GM18499 (cell line): ENCODE measurements around the gene ARFRP1.

Experiments used
- ATAC-seq: cut with Tn5 transposase; IDR thresholded peaks from one replicate; pipeline ENCODE4 v1.9.1; 2021; ENCODE audit warnings: moderate number of reproducible peaks; ENCODE audit not compliant: insufficient read depth, unreplicated experiment

Gene ARFRP1

DNA sequence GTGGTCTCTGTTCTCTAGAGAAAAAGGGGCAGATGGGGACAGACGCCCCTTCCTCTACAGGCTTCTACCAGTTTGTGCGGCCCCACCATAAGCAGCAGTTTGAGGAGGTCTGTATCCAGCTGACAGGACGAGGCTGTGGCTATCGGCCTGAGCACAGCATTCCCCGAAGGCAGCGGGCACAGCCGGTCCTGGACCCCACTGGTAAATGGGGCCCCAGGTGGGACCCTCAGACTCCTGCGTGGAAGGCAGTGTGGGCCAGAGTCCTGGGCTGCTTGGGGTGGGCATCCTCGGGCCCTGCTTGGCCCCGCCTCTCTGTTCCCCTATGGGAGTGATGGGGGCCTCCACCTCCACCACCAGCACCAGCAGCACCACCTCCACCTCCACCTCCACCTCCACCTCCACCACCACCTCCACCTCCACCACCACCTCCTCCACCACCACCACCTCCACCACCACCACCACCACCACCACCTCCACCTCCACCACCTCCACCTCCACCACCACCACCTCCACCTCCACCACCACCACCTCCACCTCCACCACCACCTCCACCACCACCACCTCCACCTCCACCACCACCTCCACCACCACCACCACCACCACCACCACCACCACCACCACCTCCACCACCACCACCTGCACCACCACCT lies 14.6 kb downstream of the ARFRP1 start:
- no peak for ATAC-seq

GRCh38 chr20:63692436-63693082 lies 15.2 kb downstream of the ARFRP1 start:
- ATAC-seq = no peak

- no peak for ATAC-seq
These were observed 15.9 kb downstream of the ARFRP1 start for GRCh38 chr20:63691711-63692435.

GRCh38 chr20:63690898-63691710 lies 16.7 kb downstream of the ARFRP1 start:
- ATAC-seq = no peak

GRCh38 chr20:63690003-63690897 lies 17.5 kb downstream of the ARFRP1 start:
- no peak for ATAC-seq

- no peak for ATAC-seq
These were observed 18.5 kb downstream of the ARFRP1 start for GRCh38 chr20:63689046-63690002.

DNA sequence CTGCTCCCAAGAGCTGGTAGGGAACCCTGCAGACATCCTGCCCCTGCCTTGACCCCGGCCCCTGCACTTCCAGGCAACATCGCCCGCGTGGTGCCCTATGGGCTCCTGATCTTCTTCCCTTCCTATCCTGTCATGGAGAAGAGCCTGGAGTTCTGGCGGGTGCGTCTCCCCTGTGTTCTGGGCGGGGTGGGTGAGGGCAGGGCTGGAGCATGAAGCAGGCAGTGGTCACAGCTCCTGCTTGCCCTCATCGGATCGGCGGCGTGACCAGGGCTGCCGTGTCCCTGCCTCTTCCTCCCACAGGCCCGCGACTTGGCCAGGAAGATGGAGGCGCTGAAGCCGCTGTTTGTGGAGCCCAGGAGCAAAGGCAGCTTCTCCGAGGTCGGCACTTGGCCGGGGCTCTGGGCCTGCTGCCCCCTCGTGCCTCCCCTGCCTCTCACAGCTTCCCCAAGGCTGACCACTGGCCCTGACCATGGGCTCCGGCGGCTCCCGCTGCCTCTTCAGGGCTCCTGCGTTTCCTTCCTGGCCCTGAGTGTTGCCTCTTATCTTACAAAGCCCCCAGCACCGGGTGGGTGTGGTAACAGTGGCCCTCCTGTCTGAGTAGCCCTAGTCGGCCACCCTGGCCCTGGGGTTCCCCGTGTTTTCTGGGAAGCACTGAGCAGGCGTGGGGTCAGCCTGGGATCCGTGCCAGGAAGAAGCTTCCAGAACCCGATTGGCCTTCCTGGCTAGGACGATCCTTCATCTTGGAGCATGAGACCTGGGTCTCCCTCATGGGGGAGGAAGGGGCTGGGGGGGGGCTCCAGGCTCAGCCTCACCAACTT lies 19.3 kb downstream of the ARFRP1 start:
- no peak for ATAC-seq

- ATAC-seq = no peak
These were observed 20.2 kb downstream of the ARFRP1 start for GRCh38 chr20:63687419-63688178.

- no peak for ATAC-seq
These were observed 21.1 kb downstream of the ARFRP1 start for GRCh38 chr20:63686492-63687321.

GRCh38 chr20:63686094-63686491 lies 21.7 kb downstream of the ARFRP1 start:
- ATAC-seq = no peak

- ATAC-seq = no peak
These were observed 22.3 kb downstream of the ARFRP1 start for GRCh38 chr20:63685269-63686026.

DNA sequence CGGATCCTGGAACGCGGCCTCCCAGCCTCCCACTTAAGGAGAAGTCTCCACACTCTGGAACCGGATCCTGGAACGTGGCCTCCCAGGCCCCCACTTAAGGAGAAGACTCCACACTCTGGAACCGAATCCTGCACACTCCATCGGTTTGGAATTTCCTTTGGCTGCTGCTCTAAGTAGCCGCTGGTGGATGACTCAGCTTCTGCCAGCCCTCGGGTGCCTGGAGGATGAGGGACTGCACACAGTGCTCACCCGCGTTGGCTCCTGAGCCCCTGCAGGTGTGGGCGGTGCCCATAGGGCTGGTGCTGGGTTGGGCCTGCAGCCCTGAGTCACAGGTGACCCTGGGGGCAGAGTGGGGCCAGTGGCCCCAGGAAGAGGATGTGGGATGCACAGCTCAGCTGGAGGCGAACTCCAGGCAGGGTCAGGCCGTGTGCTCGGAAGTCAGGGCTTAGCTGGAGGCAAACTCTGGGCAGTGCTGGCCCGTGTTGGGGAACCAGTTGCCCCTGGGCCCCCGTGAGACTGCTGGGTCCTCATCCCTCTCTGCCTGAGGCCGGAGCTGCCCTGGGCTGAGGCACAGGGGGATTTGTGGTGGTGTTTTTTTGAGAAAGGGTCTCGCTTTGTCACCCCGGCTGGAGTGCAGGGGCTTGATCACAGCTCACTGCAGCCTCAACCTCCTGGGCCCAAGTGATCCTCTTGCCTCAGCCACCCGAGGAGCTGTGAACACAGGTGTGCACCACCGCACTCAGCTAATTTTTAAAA lies 25.2 kb downstream of the ARFRP1 start:
- ATAC-seq = no peak

GRCh38 chr20:63681609-63682142 lies 26.1 kb downstream of the ARFRP1 start:
- no peak for ATAC-seq

GRCh38 chr20:63680857-63681608 lies 26.7 kb downstream of the ARFRP1 start:
- ATAC-seq = no peak
